Activated CD4-positive, alpha-beta T cell treated with anti-CD3 and anti-CD28 coated beads, Interleukin-2, amount 10 ng/mL, durations not matched to agents 24 days and 14 days (primary cell): ENCODE measurements around the gene KRCC1. TPM values are rescaled to one million over a fixed set of nuclear protein-coding genes. Genes with fewer than 3 reads are reported as not detected.

ENCODE experiments used
- DNase-seq: peaks from one replicate; pipeline ENCODE4 v3.0.0; 2022
- H3K27ac Mint-ChIP-seq: one replicate; pipeline ENCODE4 v1.8.0; 2022; ENCODE audit warnings: mild to moderate bottlenecking, mixed read lengths
- H3K27me3 Mint-ChIP-seq: one replicate; pipeline ENCODE4 v1.8.0; 2022; ENCODE audit warnings: mixed read lengths
- H3K36me3 Mint-ChIP-seq: one replicate; pipeline ENCODE4 v1.8.0; 2022; ENCODE audit warnings: low read depth, mild to moderate bottlenecking, mixed read lengths
- H3K4me1 Mint-ChIP-seq: one replicate; pipeline ENCODE4 v1.8.0; 2021; ENCODE audit warnings: mixed read lengths
- H3K4me3 Mint-ChIP-seq: one replicate; pipeline ENCODE4 v1.8.0; 2022; ENCODE audit warnings: mild to moderate bottlenecking, moderate library complexity, mixed read lengths
- H3K9me3 Mint-ChIP-seq: one replicate; pipeline ENCODE4 v1.8.0; 2021; ENCODE audit warnings: mixed read lengths
- intact Hi-C: fragments of 100-400 bp; cut with micrococcal nuclease; formaldehyde crosslinking; loops from one replicate; pipeline ENCODE4 v1.15.1; 2023
- total RNA-seq: library from RNA; stranded (reverse); gene quantifications from 2 replicates; pipeline ENCODE4 v1.2.3, GENCODE V29; 2022

The KRCC1 gene
- total RNA-seq, 1 donor from 2014 or later, result 16.5 TPM

- Mint-ChIP-seq H3K9me3 (peaks cover 6% of the 10 kb centered on the region), H3K36me3 (no peaks in the 10 kb centered on the region), H3K4me3 (no peak overlapping the region), H3K4me1 (peaks cover 18% of the 10 kb centered on the region), H3K27me3 (no peaks in the 10 kb centered on the region), H3K27ac (no peak overlapping the region)
- DNase-seq, result no peak
- intact Hi-C loops, result no loop called here
Observed at GRCh38 chr2:88087073-88087472, 31.5 kb upstream of the KRCC1 start.

DNA sequence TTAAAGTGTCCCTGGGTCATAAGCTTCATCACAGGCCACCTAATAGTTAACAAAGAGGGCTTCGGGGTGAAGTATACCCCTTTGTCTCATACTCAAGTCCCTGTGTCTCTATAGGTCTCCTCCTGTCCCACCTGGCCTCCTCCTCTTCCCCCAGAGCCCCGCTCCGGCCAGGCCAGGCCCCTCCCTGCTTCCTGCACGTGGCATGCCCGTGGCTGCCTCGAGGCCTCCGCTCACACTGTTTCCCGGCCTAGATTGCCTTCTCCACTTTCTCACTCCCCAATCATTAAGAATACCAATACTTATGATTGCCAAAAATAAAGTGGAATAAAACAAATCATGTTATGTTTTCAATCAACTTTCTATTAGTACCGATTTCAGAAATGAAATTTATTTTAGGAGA, 30.8 kb upstream of the KRCC1 start:
- DNase-seq, result no peak
- no peaks in the 10 kb centered on the region for H3K27me3 Mint-ChIP-seq
- H3K36me3 Mint-ChIP-seq, result no peaks in the 10 kb centered on the region
- H3K4me3 Mint-ChIP-seq, result no peak overlapping the region
- peaks cover 5% of the 10 kb centered on the region for H3K9me3 Mint-ChIP-seq
- intact Hi-C loops, result no loop called here
- no peak overlapping the region for H3K27ac Mint-ChIP-seq
- H3K4me1 Mint-ChIP-seq, result peaks cover 17% of the 10 kb centered on the region

DNA sequence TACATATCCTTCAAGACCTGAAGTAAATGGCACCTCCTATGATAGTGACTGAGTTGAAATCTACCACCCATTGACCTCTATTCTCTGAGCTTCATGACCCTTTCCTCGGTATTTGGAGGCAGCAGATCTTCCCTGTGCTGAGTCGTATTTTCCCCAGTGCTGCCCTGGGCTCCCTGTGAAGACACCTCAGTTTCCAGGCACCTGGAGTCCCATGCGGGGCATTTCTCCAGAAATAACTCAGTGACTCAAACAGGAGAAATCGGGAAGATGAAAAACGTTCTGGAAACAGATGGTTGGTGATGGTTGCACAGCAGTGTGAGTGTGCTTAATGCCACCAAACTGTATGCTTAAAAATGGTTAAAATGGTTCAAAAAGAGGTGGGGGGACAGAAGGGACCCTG, 30.0 kb upstream of the KRCC1 start:
- H3K27ac Mint-ChIP-seq, result no peak overlapping the region
- intact Hi-C loops, result no loop called here
- no peak for DNase-seq
- no peaks in the 10 kb centered on the region for H3K36me3 Mint-ChIP-seq
- H3K4me1 Mint-ChIP-seq, result peaks cover 10% of the 10 kb centered on the region
- no peaks in the 10 kb centered on the region for H3K9me3 Mint-ChIP-seq
- H3K27me3 Mint-ChIP-seq, result no peaks in the 10 kb centered on the region
- H3K4me3 Mint-ChIP-seq, result no peak overlapping the region

GRCh38 chr2:88085099-88085498, 29.5 kb upstream of the KRCC1 start:
- H3K27me3 Mint-ChIP-seq, result no peaks in the 10 kb centered on the region
- no peak for DNase-seq
- H3K27ac Mint-ChIP-seq, result no peak overlapping the region
- intact Hi-C loops, result no loop called here
- peaks cover 4% of the 10 kb centered on the region for H3K4me1 Mint-ChIP-seq
- H3K36me3 Mint-ChIP-seq, result no peaks in the 10 kb centered on the region
- no peak overlapping the region for H3K4me3 Mint-ChIP-seq
- H3K9me3 Mint-ChIP-seq, result no peaks in the 10 kb centered on the region

- DNase-seq, result no peak
- Mint-ChIP-seq H3K27me3 (no peaks in the 10 kb centered on the region), H3K27ac (no peak overlapping the region), H3K36me3 (no peaks in the 10 kb centered on the region), H3K9me3 (no peaks in the 10 kb centered on the region), H3K4me1 (no peaks in the 10 kb centered on the region), H3K4me3 (no peak overlapping the region)
- intact Hi-C loops, result no loop called here
Observed at GRCh38 chr2:88082781-88083180, 27.2 kb upstream of the KRCC1 start.

DNA sequence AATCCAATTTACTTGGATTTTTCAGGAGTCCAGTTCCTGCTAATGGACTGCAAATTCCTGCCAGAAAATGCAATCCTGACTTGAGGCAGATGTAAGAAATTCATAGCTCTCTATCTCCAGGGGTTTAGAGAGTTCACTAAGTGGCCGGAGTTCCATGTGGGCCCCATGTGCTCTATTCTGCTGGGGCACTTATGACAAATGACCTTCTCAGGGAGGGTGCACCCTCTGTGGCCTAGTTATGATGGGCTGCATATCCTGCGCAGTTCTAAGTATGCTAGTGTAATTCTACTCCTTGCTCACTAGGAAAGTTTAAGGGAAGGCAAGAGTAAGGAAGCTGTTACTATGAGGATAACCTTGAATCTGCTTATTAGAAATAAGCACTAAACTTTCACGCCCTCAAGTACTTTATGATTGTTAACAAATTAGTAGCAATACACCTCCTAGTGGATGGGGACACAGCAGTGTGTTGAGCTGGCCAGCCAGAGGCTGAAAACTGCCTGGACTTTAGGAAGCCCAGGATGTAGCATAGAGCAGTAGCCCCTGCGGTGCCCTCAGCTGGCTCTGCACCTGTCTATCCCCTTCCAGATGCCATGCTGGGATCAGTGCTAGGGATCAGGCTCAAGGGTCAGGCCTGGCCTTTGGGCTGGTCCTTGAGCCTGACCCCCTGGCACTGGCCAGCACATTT, 26.5 kb upstream of the KRCC1 start:
- H3K36me3 Mint-ChIP-seq, result no peaks in the 10 kb centered on the region
- H3K9me3 Mint-ChIP-seq, result no peaks in the 10 kb centered on the region
- H3K4me3 Mint-ChIP-seq, result no peak overlapping the region
- no peak for DNase-seq
- H3K4me1 Mint-ChIP-seq, result no peaks in the 10 kb centered on the region
- no peaks in the 10 kb centered on the region for H3K27me3 Mint-ChIP-seq
- H3K27ac Mint-ChIP-seq, result no peak overlapping the region
- intact Hi-C loops, result no loop called here

GRCh38 chr2:88080545-88080944, 25.0 kb upstream of the KRCC1 start:
- intact Hi-C loops, result no loop called here
- H3K4me1 Mint-ChIP-seq, result no peaks in the 10 kb centered on the region

DNA sequence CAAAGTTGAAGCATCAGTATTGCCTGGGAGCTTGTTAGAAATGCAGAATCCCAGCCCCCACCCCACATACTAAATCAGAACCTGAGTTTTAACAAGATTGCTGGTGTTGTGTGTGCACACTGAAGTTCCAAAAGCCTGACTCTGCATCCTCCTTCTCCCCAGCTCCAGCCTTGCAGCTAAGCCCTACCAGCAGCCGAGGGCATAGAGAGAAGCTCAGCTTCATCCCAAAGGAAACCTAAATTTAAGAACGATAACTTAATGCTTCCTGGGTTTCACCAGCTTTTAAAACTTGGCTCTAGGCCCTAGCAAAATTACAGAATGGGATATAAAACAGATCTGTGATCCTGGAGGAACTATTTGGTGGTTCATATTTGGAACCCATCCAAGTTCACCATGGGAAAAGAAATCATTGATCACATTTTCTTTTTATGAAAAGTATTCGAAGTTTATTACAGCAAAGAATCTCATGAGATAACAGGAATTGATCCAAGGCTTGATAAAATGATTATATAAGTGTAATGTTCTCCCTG, 23.1 kb upstream of the KRCC1 start:
- H3K27ac Mint-ChIP-seq, result no peak overlapping the region
- peaks cover 8% of the 10 kb centered on the region for H3K27me3 Mint-ChIP-seq
- no peaks in the 10 kb centered on the region for H3K9me3 Mint-ChIP-seq
- H3K4me3 Mint-ChIP-seq, result no peak overlapping the region
- H3K36me3 Mint-ChIP-seq, result no peaks in the 10 kb centered on the region
- no peaks in the 10 kb centered on the region for H3K4me1 Mint-ChIP-seq
- no peak for DNase-seq
- intact Hi-C loops, result no loop called here

More at GRCh38 chr2:88080545-88080944, 25.0 kb upstream of the KRCC1 start:
- no peaks in the 10 kb centered on the region for H3K9me3 Mint-ChIP-seq
- H3K4me3 Mint-ChIP-seq, result no peak overlapping the region
- no peak overlapping the region for H3K27ac Mint-ChIP-seq
- no peak for DNase-seq
- H3K36me3 Mint-ChIP-seq, result no peaks in the 10 kb centered on the region
- H3K27me3 Mint-ChIP-seq, result peaks cover 2% of the 10 kb centered on the region

- no peak for DNase-seq
- Mint-ChIP-seq H3K9me3 (no peaks in the 10 kb centered on the region), H3K27me3 (peaks cover 15% of the 10 kb centered on the region), H3K4me3 (no peak overlapping the region), H3K4me1 (no peaks in the 10 kb centered on the region), H3K36me3 (no peaks in the 10 kb centered on the region), H3K27ac (no peak overlapping the region)
- intact Hi-C loops, result no loop called here
Observed at GRCh38 chr2:88077080-88077479, 21.5 kb upstream of the KRCC1 start.

- Mint-ChIP-seq H3K27me3 (peaks cover 15% of the 10 kb centered on the region), H3K27ac (no peak overlapping the region), H3K36me3 (no peaks in the 10 kb centered on the region), H3K9me3 (no peaks in the 10 kb centered on the region), H3K4me1 (no peaks in the 10 kb centered on the region), H3K4me3 (no peak overlapping the region)
- intact Hi-C loops, result no loop called here
- no peak for DNase-seq
Observed at GRCh38 chr2:88074854-88075292, 19.3 kb upstream of the KRCC1 start.

GRCh38 chr2:88074150-88074549, 18.6 kb upstream of the KRCC1 start:
- intact Hi-C loops, result no loop called here
- Mint-ChIP-seq H3K4me1 (no peaks in the 10 kb centered on the region), H3K27ac (no peak overlapping the region), H3K4me3 (no peak overlapping the region), H3K27me3 (peaks cover 18% of the 10 kb centered on the region), H3K9me3 (no peaks in the 10 kb centered on the region), H3K36me3 (no peaks in the 10 kb centered on the region)
- DNase-seq, result no peak

- Mint-ChIP-seq H3K4me3 (no peak overlapping the region), H3K4me1 (no peaks in the 10 kb centered on the region), H3K9me3 (no peaks in the 10 kb centered on the region), H3K27ac (no peak overlapping the region), H3K36me3 (no peaks in the 10 kb centered on the region), H3K27me3 (peaks cover 24% of the 10 kb centered on the region)
- no peak for DNase-seq
- intact Hi-C loops, result no loop called here
Observed at GRCh38 chr2:88071365-88071764, 15.8 kb upstream of the KRCC1 start.

- intact Hi-C loops, result no loop called here
- no peak for DNase-seq
- Mint-ChIP-seq H3K9me3 (no peaks in the 10 kb centered on the region), H3K4me3 (no peak overlapping the region), H3K4me1 (no peaks in the 10 kb centered on the region), H3K27ac (no peak overlapping the region), H3K36me3 (no peaks in the 10 kb centered on the region), H3K27me3 (peaks cover 21% of the 10 kb centered on the region)
Observed at GRCh38 chr2:88070055-88070454, 14.5 kb upstream of the KRCC1 start.

DNA sequence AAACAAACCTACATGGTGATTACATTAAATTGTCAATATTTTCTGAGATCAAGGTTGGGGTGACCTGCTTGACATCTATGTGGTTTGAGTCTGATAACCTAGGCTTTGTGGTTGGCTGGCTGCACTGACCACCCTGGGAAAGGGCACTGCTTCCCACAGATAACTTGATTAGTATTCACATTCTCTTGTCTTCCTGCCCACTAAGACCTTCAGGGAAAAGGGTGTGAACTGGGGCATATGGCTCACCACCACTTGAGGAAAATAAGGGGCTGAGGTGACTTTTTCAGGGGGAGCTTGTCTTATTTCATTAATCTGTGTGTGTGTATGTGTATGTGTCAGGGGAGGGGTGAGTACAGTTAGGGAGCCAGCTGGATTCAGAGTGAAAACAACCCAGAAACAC, 13.5 kb upstream of the KRCC1 start:
- Mint-ChIP-seq H3K27me3 (peaks cover 18% of the 10 kb centered on the region), H3K4me1 (no peaks in the 10 kb centered on the region), H3K27ac (no peak overlapping the region), H3K9me3 (no peaks in the 10 kb centered on the region), H3K4me3 (no peak overlapping the region), H3K36me3 (no peaks in the 10 kb centered on the region)
- no peak for DNase-seq
- intact Hi-C loops, result no loop called here

DNA sequence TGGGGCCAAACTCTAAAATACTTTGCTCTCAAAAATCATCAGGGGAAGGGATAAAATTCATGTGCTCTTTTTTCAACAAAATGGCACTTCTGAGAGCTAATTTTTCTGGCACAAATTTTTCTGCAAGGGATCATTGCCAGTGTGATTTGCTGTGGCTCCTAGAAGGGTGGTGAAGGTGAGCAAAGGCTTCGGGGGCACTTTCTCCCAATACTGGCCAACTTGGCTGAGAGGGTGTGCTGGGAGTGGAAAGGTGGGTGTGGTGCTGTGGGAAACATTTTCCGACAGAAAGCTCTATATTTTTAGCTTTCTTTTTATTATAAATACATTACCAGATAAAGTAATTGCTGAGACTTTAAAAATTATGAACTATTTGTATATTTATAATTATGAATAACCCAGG, 12.5 kb upstream of the KRCC1 start:
- Mint-ChIP-seq H3K4me1 (no peaks in the 10 kb centered on the region), H3K9me3 (no peaks in the 10 kb centered on the region), H3K27ac (no peak overlapping the region), H3K4me3 (no peak overlapping the region), H3K27me3 (peaks cover 10% of the 10 kb centered on the region), H3K36me3 (no peaks in the 10 kb centered on the region)
- intact Hi-C loops, result no loop called here
- no peak for DNase-seq
